ENCODE data around the gene FBN3.

Gene FBN3

DNA sequence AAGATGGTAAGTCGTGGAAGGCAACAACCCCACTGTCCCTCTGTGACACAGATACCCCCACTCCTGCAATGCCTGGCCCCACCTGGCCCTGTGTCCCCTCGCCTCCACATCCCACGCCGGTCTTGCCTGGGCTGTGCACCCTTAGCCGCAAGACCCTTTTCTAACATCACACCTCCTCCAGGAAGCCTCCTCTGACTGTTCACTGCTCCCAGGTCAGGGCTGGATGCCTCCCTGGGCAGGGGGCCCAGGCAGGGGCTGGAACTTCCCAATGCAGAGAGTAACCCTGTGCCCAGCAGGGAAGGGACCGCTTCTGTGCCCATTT, 1.3 kb downstream of the FBN3 start:
- DNase-seq, result no peak

DNA sequence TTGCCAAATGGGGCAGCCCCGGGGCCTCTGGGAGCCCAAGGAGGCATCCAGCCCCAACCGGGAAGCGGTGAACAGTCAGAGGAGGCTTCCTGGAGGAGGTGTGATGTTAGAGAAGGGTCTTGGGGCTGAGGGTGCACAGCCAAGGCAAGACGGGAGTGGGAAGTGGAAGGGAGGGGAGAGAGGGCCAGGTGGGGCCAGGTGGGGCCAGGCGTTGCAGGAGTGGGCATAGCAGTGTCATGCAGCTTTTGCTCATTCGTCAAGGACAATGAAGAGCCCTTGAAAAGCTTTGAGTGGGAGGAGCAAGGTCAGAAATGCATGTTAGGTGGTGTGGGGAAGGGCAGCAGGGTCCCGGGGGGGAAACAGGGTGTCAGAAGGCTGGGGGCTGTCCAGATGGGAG, 1.8 kb downstream of the FBN3 start:
- no peak for DNase-seq

GRCh38 chr19:8146877-8147581, 2.4 kb downstream of the FBN3 start:
- no peak for DNase-seq

- DNase-seq, result no peak
Observed at GRCh38 chr19:8144273-8144995, 5.0 kb downstream of the FBN3 start.

DNA sequence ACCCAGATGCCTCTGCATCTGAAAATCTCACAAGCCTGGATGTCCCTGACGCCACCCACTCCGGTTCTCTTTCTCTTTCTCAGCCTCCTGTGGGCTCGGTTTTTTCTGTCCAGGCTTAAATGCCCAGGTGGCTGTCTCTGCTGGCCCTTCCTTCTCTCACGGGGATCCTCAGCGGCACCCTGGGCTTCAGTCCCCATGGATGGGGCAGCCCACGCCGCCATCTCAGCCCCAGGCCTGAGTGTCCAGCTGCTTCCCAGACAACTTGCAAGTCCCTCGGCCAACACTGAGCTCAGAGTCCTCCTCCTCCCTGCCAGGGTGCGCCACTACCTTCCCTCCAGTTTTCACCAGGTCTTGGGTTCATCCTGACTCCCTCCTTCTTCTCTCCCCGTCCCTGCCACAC, 6.4 kb downstream of the FBN3 start:
- DNase-seq, result no peak

DNA sequence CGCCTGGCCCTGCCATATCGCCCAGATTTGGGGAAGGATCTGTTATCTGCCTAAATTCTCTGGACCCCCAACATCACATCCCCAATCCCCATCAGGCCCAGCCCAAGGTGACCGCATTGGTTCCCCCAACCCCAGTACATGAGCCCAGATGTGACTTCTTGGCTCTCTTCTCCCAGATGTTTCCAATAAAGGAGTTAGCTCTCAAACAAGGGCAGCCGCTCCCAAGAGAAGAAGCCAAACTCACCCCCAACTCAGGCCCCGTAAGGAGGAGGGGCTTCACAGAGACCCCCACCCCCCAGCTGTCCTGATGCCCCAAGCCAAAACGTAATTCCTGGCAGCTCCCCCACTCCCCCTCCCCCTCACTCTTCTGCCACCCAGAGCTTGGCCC, 6.9 kb downstream of the FBN3 start:
- no peak for DNase-seq

DNA sequence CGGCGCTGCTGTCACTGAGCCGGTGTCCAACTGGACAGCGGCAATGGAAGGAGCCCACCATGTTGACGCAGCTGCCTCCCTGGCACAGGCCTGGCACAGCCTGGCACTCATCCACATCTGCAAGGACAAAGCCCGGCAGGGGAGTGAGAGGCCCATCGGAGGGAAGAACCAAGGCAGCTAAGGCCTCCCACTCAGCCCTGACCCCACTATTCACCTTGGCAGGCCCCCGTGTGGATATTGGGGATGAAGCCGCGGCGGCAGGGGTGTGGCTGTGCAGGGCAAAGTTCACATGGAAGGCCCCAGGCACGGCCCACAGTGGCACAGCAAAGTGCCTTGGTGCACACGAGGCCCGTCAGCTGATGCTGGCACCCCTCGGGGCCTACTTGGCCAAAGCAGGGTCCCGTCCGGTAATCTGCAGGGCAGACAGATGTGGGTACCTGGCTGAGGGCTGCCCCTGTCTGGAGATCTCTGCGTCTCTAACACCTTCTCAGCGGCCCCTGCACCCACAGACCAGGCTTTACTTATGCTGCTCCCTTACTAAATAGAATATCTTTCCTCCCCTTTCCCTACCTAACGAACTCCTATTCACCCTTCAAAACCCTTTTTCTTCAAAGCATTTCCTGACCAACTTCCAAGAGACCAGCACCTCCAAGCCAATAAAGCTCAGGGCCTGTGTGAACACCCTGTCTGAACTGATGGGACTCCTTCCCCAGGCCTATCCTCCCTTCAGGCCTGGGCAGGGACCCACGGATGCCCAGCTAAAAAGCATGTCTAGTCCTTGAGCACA, 7.5 kb downstream of the FBN3 start:
- no peak for DNase-seq

- DNase-seq, result no peak
Observed at GRCh38 chr19:8138201-8138600, 11.2 kb downstream of the FBN3 start.

GRCh38 chr19:8137425-8137824, 12.0 kb downstream of the FBN3 start:
- no peak for DNase-seq

GRCh38 chr19:8135946-8136618, 13.3 kb downstream of the FBN3 start:
- DNase-seq, result no peak

DNA sequence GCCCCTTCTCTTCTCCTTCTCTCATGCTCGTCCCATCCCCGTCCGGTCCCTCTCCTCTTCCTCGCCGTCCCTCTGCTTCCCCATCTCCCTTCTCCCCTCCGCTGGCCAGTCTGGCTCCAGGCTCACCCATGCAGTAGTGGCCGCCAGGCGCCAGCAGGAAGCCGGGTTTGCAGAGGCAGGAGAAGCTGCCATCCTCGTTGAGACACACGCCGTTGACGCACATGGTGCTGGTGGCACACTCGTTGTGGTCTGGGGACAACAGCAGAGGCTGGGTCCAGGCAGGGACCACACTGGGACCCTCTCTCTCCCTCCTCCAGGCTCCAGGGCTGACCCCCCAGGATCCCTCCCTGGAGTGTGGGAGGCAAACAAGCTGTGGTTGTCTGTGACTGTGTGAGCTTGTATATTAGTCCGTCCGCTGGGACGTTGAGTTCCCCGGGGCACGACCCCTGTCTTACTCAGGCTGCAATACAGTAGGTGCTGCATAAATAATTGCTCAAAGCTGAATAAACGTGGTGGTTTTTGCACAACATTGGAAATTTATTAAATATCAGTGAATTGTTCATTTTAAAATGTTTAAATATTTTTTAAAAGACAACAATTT, 16.4 kb downstream of the FBN3 start:
- no peak for DNase-seq

DNA sequence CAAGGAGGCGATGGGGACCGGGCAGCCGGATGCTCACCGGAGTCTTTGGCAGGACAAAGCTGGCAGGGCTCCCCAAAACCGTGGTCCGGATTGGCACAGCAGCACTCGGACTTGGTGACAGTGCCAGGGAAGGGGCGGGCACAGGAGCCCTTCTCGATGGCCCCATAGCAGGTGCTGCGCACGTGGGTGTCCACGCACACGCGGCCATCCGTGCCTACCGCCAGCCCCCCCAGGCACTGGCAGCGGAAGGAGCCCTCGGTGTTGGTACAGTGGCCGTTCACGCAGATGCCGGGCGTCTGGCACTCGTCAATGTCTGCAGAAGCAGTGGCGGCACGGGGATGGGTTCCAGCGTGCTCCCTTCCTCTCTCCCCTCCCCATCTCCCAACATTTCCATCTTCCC, 17.9 kb downstream of the FBN3 start:
- no peak for DNase-seq

GRCh38 chr19:8129061-8129618, 20.3 kb downstream of the FBN3 start:
- no peak for DNase-seq

DNA sequence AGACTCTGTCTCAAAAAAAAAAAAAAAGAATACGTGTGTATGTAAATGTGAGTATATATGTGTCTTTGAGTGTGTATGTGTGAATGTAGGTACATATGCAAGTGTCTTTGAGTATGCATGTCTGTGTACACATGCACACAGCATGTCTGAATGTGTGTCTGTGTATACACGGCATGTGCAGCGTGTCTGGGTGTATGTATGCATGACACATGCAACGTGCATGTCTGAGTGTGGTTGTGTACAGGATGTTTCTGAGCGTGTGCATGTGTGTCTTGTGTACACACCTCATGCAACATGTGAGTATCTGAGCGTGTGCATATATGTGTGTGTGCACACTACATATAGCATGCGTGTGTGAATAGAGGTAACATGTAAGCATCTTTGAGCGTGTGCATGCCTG, 20.8 kb downstream of the FBN3 start:
- no peak for DNase-seq

DNA sequence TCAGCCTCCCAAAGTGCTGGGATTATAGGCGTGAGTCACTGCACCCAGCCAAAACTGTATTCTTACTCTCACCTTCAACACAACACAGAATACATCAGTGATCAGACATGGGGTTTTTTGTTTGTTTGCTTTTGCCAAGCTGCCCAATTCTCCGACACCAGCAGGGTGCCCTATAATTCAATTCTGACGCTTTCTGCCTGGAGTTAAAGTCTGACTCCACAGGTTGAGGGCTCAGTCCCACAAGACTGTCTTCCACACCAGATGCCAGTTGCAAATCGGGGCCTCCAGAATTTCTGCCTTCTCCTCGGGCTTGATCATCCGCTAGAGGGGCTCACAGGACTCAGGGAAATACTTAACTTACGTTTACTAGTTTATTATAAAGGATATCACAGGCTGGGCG, 22.1 kb downstream of the FBN3 start:
- DNase-seq, result no peak

DNA sequence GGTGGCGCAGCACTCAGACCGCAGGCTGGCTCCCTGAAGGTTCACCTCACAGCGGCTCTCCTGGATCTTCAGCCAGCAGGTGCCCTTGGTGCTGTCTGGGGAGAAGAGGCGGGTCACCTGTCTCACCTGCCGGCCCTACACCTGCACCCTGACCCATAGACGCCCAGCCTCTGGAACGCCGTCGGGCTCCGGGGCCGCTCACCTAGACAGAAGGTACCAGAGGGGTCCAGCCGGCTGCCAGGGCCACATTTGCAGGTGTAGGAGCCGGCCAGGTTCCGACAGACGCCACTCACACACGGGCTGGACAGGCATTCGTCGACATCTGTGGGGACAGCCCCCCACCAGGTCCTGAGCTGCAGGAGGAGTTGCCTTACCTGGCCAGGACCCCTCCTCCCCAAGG, 22.9 kb downstream of the FBN3 start:
- no peak for DNase-seq

DNA sequence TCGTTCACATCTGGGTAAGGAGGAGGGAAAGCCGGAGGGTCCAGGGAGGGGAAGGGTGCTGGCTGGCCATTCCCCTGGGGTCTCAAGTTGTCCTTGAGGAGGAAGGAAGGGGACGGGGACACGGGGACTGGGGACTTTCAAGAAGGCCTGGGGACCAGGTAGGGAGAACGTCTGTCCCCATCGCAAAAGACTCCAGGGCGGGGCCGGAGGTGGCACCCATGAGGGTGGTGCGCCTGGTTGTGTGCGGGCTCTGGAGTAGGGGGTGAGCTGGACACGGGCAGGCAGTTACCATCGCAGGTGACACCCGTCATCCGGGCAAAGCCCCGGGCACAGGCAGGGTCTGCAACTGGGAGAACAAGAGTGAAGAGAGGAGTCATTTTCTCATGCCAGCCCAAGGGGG, 23.4 kb downstream of the FBN3 start:
- DNase-seq, result no peak

- no peak for DNase-seq
Observed at GRCh38 chr19:8123683-8124082, 25.7 kb downstream of the FBN3 start.

DNA sequence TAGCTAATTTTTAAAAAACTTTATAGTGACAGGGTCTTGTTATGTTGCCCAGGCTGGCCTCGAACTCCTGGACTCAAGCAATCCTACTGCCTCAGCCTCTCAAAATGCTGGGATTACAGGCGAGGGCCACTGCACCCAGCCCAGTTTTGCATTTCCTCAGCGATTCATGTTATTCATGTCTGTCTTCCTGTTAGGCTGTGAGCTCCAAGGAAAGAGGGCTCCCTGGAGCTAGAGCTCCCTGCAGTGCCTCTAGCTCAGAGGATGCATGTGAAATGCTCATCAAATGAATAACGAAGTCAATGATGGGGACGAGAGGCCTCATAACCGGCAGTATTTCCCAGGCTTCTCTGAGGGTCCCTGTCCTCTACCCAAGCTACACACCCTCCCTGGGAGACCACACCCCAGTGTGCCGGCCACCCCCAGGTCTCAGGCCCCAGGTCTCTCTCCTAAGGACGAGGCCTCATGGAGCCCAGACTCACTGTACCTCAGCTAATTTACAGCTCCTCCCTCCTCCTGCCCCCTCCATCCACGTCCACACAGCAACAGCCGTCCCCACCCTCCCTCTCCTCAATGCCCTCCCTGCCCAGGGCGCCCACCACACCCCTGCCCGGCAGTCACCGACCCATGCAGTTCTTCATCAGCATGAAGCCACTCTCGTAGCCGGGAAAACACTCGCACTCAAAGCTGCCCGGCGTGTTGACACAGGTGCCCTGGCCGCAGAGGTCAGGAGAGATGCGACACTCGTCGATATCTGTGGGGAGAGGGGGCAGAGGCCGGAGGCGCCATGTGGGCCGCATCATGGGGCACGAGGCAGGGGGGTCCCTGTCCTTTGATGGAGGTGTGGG, 28.5 kb downstream of the FBN3 start:
- no peak for DNase-seq

DNA sequence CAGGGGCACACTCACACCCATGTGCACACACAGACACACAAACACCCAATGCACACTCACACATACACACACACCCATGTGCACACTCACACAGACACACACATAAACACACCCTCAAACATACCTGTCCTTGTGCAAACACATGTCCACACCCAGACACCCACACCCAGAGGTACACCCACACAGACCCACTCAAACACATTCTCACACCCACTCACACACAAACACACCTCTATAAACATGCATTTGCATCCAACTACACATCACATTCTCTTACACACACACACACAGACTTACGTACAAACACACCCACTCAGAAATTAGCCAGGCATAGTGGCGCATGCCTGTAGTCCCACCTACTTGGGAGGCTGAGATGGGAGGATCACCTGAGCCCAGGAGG, 31.4 kb downstream of the FBN3 start:
- DNase-seq, result no peak

- no peak for DNase-seq
Observed at GRCh38 chr19:8116437-8117293, 32.7 kb downstream of the FBN3 start.

All from activated effector memory CD4-positive, alpha-beta T cell treated with Interleukin-2 at 50 U/mL for 16 hours (primary cell).